Prostate gland (tissue), 2 donors: ENCODE measurements around the gene DNAH14.

Experiments
- POLR2AphosphoS5 ChIP-seq: sonication (generic); formaldehyde crosslinking; IDR thresholded peaks from one replicate; pipeline ENCODE4 v1.6.1; 2017; ENCODE audit warnings: antibody characterized with exemption
- TF ChIP-seq, protein P1 (sequence below), 4 experiments: fragments of 200-600 bp in 2 of 4; fragments of 450-650 bp in 2 of 4; sonication (generic) in 2 of 4; IDR thresholded peaks; 1 replicate in 3 of 4; 2 replicates in 1 of 4; pipeline ENCODE4 v1.5.1; 2016 to 2019; ENCODE audit warnings: antibody characterized with exemption in 4 of 4, mild to moderate bottlenecking in 2 of 4, moderate library complexity in 2 of 4

DNA sequence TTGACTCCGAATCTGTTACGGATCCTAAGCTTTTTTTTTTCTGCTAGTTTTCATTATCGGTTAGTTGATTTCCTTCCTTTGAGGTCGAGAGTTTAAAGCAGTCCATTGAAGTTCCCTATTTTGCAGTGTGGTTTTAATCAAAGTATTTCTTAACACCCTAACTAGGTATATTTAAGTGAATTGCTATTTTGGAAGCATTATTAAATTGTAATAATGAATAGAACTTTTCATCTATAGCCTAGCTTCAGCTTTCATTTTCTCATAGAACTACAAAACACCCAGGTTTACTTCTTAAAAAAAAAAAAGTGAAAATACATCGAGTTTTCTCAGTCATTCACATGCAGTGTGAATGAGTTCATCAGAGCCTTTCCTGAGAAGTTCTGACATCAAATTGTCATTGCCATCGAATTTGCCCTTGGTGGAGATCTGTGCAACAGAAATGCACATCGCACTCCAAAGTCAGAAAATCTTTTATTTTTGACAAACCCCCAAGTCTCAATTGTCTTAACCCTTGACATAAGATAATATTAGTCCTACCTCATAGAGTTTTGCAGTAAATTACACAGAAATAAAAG is 499.5 kb downstream of the DNAH14 start:
- TF ChIP-seq, protein P1, sequence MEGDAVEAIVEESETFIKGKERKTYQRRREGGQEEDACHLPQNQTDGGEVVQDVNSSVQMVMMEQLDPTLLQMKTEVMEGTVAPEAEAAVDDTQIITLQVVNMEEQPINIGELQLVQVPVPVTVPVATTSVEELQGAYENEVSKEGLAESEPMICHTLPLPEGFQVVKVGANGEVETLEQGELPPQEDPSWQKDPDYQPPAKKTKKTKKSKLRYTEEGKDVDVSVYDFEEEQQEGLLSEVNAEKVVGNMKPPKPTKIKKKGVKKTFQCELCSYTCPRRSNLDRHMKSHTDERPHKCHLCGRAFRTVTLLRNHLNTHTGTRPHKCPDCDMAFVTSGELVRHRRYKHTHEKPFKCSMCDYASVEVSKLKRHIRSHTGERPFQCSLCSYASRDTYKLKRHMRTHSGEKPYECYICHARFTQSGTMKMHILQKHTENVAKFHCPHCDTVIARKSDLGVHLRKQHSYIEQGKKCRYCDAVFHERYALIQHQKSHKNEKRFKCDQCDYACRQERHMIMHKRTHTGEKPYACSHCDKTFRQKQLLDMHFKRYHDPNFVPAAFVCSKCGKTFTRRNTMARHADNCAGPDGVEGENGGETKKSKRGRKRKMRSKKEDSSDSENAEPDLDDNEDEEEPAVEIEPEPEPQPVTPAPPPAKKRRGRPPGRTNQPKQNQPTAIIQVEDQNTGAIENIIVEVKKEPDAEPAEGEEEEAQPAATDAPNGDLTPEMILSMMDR (IDR thresholded peaks at IDR 0.05) = no peak
- TF ChIP-seq POLR2AphosphoS5 = no peak
